Measurements from ENCODE around the gene RP2. TPM values are rescaled to one million over a fixed set of nuclear protein-coding genes. Genes with fewer than 3 reads are reported as not detected.

RP2 gene
- 3.1 TPM for total RNA-seq
- long read RNA-seq, transcript RP2-201 (5 exons, 3,803 nt), result major isoform, 8 of 11 reads
- long read RNA-seq, partial matches to known transcripts, result 2 of 11 reads
- long read RNA-seq, other reads (novel, unspliced or antisense), result 1 of 11 reads

GRCh38 chrX:46836701-46837557, at the start of gene RP2:
Gene RP2 (plus strand): TSS chrX:46837043. CDS start chrX:46837101, 58 bp downstream.
- intact Hi-C loops (cut with micrococcal nuclease), result no loop called here
- peak; percentile 94 for DNase-seq
- ATAC-seq, result peak; percentile 99

DNA sequence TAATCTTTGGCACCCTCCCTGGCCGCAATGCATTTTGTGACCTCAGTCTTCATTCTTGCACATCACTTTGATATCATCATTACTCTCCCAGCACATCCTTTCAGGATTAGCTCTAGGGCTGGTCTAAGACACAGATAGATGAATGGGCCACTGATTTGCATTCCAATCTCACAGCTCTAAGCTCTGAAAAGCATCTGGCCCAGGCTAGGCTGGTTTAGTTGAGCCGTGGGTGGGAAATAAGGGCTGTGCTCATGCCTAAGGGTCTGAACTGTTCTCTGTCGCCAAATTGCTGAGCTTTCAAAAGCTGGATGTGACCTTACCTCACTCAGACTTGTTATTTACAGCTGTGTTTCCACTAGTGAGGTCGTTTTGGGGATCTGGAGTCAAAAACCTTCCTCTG, 47.9 kb upstream of the RP2 start:
- intact Hi-C loops (cut with micrococcal nuclease), result no loop called here
- ATAC-seq (no peak), DNase-seq (no peak)

DNA sequence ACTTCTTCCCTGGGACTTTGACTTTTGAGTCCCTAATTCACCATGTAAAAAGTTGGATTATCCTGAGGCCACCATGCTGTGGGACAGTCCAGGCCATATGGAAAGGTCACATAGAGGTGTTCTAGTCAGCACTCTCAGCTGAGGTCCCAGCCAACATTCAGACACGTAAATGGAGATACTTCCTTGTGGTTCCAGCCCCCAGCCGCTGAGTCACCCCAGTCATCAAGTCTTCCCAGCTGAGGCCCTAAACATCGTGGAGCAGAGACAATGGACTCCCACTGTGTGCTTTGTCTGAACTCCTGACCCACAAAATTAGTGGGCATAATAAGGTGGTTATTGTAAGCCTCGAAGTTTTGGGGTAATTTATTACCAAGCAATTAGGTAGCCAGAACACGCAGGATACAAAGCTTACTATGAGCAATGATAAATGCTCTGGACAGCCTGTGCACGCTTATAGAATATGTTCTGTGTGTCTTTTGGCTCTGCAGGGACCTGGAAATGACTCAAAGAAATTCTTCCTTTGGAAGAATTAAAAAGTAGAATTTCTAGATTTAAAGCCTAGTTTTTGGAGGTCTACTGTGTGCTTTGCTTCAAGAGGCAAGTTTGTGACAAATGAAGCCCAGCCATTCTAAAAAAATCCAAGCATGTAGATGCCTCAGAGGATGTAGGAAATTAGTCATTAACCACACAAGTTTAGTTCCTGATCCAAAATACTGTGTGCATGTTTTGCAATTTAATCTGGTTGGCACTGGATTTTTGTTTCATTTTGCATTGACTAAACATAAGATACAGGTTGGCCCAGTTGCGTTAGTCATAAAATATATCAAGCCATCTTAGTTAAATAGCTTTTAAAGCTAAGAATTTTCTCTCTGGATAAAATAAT, 44.7 kb upstream of the RP2 start:
- intact Hi-C loops (cut with micrococcal nuclease), result no loop called here
- no peak for ATAC-seq
- no peak for DNase-seq

DNA sequence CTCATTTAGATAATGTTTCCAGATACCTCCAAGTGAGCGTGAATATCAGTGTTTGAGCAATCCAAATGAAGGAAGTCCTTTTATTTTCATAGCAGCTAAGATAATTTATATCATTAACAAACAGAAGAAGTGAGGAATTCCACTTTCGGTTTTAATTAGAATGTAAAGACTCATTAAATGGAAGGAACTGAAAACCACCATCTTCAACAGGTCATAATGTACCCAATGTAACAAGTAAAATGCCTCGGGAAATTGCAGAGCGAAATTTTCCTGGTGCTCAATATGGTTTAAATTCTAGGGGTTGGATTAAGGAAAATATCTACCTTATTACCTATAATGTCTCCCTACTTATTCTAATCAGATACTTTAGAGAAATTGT, 44.0 kb upstream of the RP2 start:
- intact Hi-C loops (cut with micrococcal nuclease), result no loop called here
- DNase-seq (no peak), ATAC-seq (no peak)

DNA sequence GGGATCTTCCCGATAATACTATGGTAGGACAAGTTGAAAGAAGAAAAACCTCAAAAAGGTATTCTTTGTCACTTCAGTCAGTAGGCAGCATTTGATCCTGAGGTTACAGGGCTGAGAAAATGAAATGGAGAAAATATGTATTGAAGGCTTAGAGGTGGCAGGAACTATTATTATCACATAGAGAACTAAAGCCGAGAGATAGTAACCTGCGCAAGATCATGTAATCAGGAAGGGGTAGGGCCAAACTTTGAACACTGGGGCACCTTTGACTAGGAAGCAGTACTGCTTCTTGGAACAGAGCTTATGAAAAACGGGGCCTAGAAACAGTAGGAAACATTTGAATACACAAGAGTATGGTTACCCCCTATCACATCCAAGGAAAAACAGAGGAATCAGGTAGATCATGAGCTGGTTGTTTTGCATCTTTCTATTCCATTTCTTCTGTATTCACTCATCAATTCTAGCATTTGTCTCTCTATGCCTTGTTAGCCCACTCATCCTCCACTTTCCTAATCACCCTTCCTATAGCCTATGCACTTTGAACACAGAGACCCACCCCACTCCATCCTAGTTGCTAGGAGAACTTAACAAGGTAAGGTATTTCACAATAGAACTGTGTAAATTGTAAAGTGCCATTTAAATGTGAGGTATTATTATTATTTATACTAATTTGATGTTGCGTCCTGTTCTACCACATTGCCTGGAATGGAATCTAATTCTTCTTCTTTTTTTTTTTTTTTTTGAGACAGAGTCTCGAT, 43.3 kb upstream of the RP2 start:
- ATAC-seq (no peak), DNase-seq (no peak)
- intact Hi-C loops (cut with micrococcal nuclease), result no loop called here

DNA sequence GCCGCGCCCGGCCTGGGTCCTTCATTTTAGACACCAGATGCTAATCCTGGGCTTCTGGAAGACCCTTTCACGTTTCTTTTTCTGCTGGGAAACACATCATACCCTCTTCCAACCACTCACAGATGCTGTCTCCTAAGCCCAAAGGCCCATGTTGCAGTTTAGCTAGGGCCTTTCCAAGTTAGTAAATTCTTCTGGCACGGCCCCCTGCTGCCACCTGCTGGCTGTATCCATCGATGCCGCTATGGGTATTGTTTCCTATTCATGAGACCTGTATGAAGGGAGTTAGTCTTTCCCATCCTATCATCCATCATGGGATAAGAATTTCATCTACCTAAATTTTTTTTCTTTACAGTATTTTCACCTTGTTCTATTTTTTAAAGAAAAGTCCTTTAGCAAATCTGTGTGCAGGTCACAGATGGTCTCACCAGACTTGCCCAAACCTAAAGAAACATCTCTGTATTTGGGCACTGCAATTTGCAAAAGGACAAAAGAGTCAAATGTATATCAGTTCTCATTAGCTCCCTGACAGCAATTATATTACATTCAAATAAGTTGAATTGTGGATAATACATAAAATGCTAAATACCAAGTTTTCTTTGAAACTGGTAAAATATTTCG, 40.2 kb upstream of the RP2 start:
- intact Hi-C loops (cut with micrococcal nuclease), result no loop called here
- DNase-seq, result peak; percentile 82
- ATAC-seq, result peak; percentile 76

DNA sequence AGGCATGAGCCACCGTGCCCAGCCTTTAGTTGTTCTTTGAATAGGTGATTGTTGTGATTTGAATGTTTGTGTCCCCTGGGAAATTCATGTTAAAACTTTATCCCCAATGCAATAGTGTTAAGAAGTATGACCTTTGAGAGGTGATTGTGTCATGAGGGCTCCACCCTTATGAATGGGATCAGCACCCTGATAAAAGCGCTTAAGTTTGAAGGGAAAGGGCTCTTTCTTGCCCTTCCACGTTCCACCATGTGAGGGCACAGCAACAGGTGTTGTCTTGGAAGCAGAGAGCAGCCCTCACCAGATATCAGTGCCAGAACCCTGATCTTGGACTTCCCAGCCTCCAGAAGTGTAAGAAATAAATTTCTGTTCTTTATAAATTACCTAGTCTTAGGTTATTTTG, 33.7 kb upstream of the RP2 start:
- no peak for ATAC-seq
- intact Hi-C loops (cut with micrococcal nuclease), result no loop called here
- no peak for DNase-seq

GRCh38 chrX:46805270-46805669, 31.6 kb upstream of the RP2 start:
- intact Hi-C loops (cut with micrococcal nuclease), result no loop called here
- no peak for DNase-seq
- no peak for ATAC-seq

DNA sequence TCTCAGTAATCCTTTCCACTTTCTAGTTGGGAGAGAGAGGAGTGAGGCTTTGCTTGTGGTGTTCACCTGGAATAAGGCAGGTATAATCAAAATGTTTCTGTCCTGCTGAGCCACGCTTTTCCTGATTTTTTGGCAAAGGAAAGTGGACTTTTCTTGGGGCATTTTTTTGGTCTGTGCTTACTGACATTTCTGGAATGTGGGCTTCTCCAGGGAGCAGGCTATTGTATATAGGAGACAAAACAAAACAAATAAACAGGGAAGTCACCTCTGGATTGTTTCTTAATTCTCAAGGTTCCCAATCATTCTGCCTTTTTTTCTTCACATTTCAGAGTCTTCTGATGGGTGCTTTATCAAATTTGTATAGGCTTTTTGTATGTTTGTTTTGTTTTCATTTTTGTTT, 25.7 kb upstream of the RP2 start:
- no peak for ATAC-seq

DNA sequence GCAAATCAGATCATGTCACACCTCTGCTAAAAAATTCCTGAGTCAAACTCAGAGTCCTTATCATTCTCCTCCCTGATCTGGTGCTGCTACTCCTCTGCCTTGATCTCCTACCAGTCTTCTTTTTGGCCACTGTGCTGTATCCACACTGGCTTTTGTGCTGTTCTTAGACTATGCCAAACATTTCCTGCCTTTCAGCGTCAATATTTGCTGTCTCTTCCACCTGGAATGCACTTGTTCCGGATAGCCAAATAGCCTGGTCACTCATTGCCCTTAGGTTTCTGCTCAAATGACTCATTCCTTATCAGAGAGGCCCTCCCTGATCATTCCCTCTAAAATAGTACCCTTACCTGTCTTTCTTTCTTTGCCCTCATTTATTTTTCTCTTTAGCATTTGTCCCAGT, 24.4 kb upstream of the RP2 start:
- intact Hi-C loops (cut with micrococcal nuclease), result no loop called here
- no peak for ATAC-seq
- no peak for DNase-seq

More for the DNA sequence above, 25.7 kb upstream of the RP2 start:
- no peak for DNase-seq
- intact Hi-C loops (cut with micrococcal nuclease), result no loop called here

GRCh38 chrX:46814966-46815365, 21.9 kb upstream of the RP2 start:
- no peak for ATAC-seq
- intact Hi-C loops (cut with micrococcal nuclease), result no loop called here
- DNase-seq, result no peak

- intact Hi-C loops (cut with micrococcal nuclease), result no loop called here
- no peak for DNase-seq
- ATAC-seq, result no peak
Observed at GRCh38 chrX:46819136-46819535, 17.7 kb upstream of the RP2 start.

GRCh38 chrX:46820391-46821100, 16.3 kb upstream of the RP2 start:
- intact Hi-C loops (cut with micrococcal nuclease), result no loop called here
- no peak for ATAC-seq
- DNase-seq, result no peak

GRCh38 chrX:46823481-46823880, 13.4 kb upstream of the RP2 start:
- intact Hi-C loops (cut with micrococcal nuclease), result no loop called here
- no peak for ATAC-seq

DNA sequence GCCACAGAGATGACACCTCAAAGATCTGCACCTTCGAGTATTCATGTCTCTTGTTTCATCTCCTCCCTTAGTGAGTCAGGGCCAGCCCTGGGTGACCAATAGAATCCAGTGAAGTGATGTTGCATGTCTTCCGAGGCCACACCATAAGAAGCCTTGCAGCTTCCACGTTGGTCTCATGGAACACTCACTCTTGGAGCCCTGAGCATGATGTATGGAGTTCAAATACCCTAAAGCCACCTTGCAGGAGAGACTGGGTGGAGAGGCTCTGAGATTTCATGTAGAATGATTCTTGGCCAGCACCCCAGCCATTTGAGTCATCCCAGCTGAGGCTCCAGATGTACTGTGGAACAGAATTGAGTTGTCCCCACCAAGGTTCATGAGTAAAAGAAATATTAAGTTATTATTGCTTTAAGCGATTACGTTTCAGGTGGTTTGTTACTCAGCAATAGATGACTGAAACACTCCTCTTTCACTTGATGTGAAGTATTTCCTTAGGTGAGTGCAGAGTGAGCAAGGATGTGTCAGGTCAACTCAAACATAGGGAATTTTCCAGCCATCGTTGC, 5.0 kb upstream of the RP2 start:
- intact Hi-C loops (cut with micrococcal nuclease), result no loop called here
- DNase-seq (no peak), ATAC-seq (no peak)

More at GRCh38 chrX:46823481-46823880, 13.4 kb upstream of the RP2 start:
- DNase-seq, result no peak

DNA sequence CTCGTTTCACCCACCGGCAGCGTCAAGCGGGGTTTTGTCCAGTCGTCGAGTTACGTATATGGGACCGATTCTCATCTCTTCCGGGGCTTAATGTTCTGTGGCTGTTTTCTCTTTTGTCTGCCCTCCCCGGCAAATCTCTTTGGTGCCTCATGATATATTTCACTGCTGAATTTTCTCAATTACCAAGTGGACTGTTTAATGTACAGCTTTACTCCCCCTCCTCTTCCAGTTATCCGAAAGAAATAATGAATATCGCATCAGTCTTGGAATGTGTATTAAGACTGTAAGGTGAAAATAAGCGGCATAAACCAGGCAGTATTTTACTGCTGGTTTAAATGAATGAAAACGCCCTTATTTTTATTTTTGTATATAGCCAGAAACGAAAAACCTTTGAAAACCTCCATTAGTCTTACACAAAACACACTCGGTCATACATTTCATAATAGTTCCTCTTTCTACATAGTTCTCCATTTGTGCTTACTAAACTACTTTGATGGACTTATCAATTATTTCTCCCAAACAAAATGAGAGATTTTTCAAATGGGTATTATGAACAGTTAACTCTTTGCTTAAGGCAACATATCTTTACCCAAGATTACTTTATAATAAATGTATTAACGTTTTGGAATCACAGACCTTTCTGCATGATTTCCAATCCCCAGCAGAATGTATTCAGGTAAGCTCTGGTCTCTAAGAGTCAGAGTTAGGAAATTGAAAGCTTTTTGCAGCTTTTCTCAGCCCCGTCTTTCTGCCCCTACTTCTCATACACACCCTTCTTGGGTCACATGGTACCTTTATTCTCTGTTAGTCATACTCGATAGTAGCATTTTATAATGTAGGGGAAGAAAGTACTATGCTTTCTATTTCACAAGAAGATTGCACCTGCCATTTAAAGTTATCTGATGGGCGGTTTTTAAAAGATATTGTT, 979 bp downstream of the RP2 start:
- no peak for ATAC-seq
- no peak for DNase-seq
- intact Hi-C loops (cut with micrococcal nuclease), result no loop called here

DNA sequence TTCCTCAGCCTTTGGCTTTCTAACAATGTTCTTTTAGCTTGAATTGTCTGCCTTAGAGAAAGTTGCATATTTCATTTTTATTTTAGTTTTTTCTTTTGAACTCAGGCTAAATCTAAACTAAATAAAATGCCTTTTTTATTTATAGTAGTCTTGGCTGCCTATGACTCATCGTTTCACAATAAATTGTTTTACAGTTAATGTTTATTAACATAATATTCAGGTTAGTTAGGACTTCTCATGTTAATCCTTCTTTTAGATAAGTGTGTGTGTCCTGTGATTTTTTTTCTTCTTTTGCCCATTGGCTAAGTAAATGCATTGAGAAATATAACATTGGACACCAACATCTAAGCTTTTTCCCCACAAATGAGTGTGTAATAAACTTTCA, 1.6 kb downstream of the RP2 start:
- intact Hi-C loops (cut with micrococcal nuclease), result no loop called here
- DNase-seq, result no peak
- no peak for ATAC-seq

All from left ventricle myocardium superior (tissue), 1 donor.